SK-N-SH (cell line): ENCODE measurements around the gene TAGLN2. TPM values are rescaled to one million over a fixed set of nuclear protein-coding genes. Genes with fewer than 3 reads are reported as not detected.

ENCODE experiments used
- CTCF ChIA-PET: fragments of 300-600, 350-600 bp; formaldehyde crosslinking; extraction: SDS; loops from one replicate; lab custom pipeline; 2021; lab: Yijun Ruan, JAX
- POLR2A ChIA-PET: fragments of 350-600 bp; sonication (Branson Sonifier 250); formaldehyde crosslinking; extraction: SDS; loops from one replicate; lab custom pipeline; 2020; ENCODE audit warnings: antibody characterized with exemption, inconsistent platforms; lab: Yijun Ruan, JAX
- DNase-seq: peaks from one replicate; pipeline ENCODE4 v3.0.0; 2012
- H2AFZ ChIP-seq: fragments of 200-600 bp; sonication (generic); 2 replicates; pipeline ENCODE4 v1.8.1; 2016; ENCODE audit warnings: antibody characterized with exemption, mild to moderate bottlenecking, low read depth
- H3F3A ChIP-seq: fragments of 200-600 bp; sonication (generic); replicated peaks from 2 replicates; pipeline ENCODE3; 2016; ENCODE audit warnings: antibody characterized with exemption, mild to moderate bottlenecking; ENCODE audit not compliant: insufficient read depth
- H3K27ac ChIP-seq, 2 experiments: fragments of 200-500 bp in 1 of 2; fragments of 200-600 bp in 1 of 2; sonication (Bioruptor generic) in 1 of 2; sonication (generic), shearing (Covaris generic) in 1 of 2; 2 replicates each; pipeline versions ENCODE4 v1.5.1 to v1.6.1; 2014 to 2016; ENCODE audit warnings: low read depth in 2 of 2, inconsistent platforms in 1 of 2, low read length in 1 of 2, mild to moderate bottlenecking in 1 of 2, mixed read lengths in 1 of 2
- H3K27me3 ChIP-seq: fragments of 200-600 bp; sonication (generic), shearing (Covaris generic); 2 replicates; pipeline ENCODE4 v1.6.1; 2016; ENCODE audit warnings: mixed run types; ENCODE audit not compliant: insufficient read depth
- H3K36me3 ChIP-seq, 2 experiments: fragments of 200-500 bp in 1 of 2; fragments of 200-600 bp in 1 of 2; sonication (Bioruptor generic) in 1 of 2; sonication (generic) in 1 of 2; replicated peaks in 1 of 2; 2 replicates each; pipeline versions ENCODE3 to v1.5.1; 2014 to 2016; ENCODE audit warnings: low read length in 1 of 2, mild to moderate bottlenecking in 1 of 2; ENCODE audit not compliant: insufficient read depth in 2 of 2, control insufficient read depth in 1 of 2
- H3K4me1 ChIP-seq, 2 experiments: fragments of 200-500 bp in 1 of 2; fragments of 200-600 bp in 1 of 2; sonication (Bioruptor generic) in 1 of 2; sonication (generic), shearing (Covaris generic) in 1 of 2; 2 replicates each; pipeline versions ENCODE4 v1.5.1 to v1.6.1; 2014 to 2016; ENCODE audit warnings: low read depth in 1 of 2, low read length in 1 of 2, mixed run types in 1 of 2; ENCODE audit not compliant: insufficient read depth in 2 of 2, control insufficient read depth in 1 of 2
- H3K4me2 ChIP-seq: fragments of 200-600 bp; sonication (generic), shearing (Covaris generic); 2 replicates; pipeline ENCODE4 v1.6.1; 2017; ENCODE audit warnings: mixed run types
- H3K4me3 ChIP-seq, 2 experiments: fragments of 200-500 bp in 1 of 2; fragments of 200-600 bp in 1 of 2; sonication (Bioruptor generic) in 1 of 2; sonication (generic), shearing (Covaris generic) in 1 of 2; 2 replicates each; pipeline versions ENCODE4 v1.5.1 to v1.8.1; 2014 to 2016; ENCODE audit warnings: low read depth in 2 of 2, inconsistent platforms in 1 of 2, low read length in 1 of 2, mild to moderate bottlenecking in 1 of 2, mixed read lengths in 1 of 2, moderate library complexity in 1 of 2
- H3K79me2 ChIP-seq: fragments of 200-600 bp; sonication (generic); 2 replicates; pipeline ENCODE4 v1.8.1; 2017; ENCODE audit warnings: mild to moderate bottlenecking; ENCODE audit not compliant: insufficient read depth
- H3K9ac ChIP-seq: fragments of 200-600 bp; sonication (generic); 2 replicates; pipeline ENCODE4 v1.6.1; 2017; ENCODE audit warnings: mixed run types
- H3K9me2 ChIP-seq: fragments of 200-600 bp; sonication (generic); 2 replicates; pipeline ENCODE4 v1.6.1; 2017; ENCODE audit warnings: mixed run types
- H3K9me3 ChIP-seq: fragments of 200-600 bp; sonication (generic); 2 replicates; pipeline ENCODE4 v1.6.1; 2017; ENCODE audit warnings: mixed run types, mild to moderate bottlenecking, moderate library complexity
- H4K20me1 ChIP-seq: fragments of 200-600 bp; sonication (generic); 2 replicates; pipeline ENCODE4 v1.6.1; 2017; ENCODE audit warnings: mild to moderate bottlenecking, mixed run types; ENCODE audit not compliant: insufficient read depth
- CTCF ChIP-seq: fragments of 200-600 bp; sonication (generic); IDR thresholded peaks from 2 replicates; pipeline ENCODE4 v1.6.1; 2017; ENCODE audit warnings: antibody characterized with exemption, mild to moderate bottlenecking, moderate library complexity
- ELF1 ChIP-seq: IDR thresholded peaks from 2 replicates; pipeline ENCODE4 v1.4.0; 2012
- EP300 ChIP-seq, 2 experiments: IDR thresholded peaks; 2 replicates each; pipeline versions ENCODE4 v1.4.0 to v1.6.1; 2012; ENCODE audit warnings: borderline replicate concordance in 1 of 2, low read depth in 1 of 2, low read length in 1 of 2
- FOSL2 ChIP-seq: IDR thresholded peaks from 2 replicates; pipeline ENCODE4 v1.4.0; 2012; ENCODE audit warnings: low read depth, mild to moderate bottlenecking, moderate library complexity, borderline replicate concordance
- FOXJ3 ChIP-seq: sonication (generic); formaldehyde crosslinking; IDR thresholded peaks from 2 replicates; pipeline ENCODE4 v1.5.1; 2020; ENCODE audit warnings: mild to moderate bottlenecking, missing genetic modification reagents
- GABPA ChIP-seq: IDR thresholded peaks from 2 replicates; pipeline ENCODE4 v1.4.0; 2012; ENCODE audit warnings: low read depth, mild to moderate bottlenecking
- JUND ChIP-seq: IDR thresholded peaks from 2 replicates; pipeline ENCODE4 v1.4.0; 2012
- MEF2A ChIP-seq: IDR thresholded peaks from 2 replicates; pipeline ENCODE4 v1.4.0; 2012; ENCODE audit warnings: low read depth, borderline replicate concordance
- POLR2AphosphoS5 ChIP-seq: IDR thresholded peaks from 2 replicates; pipeline ENCODE4 v1.6.1; 2012; ENCODE audit warnings: low read depth, low read length
- RCOR1 ChIP-seq: fragments of 150-350 bp; IDR thresholded peaks from 2 replicates; pipeline ENCODE4 v1.6.1; 2017; ENCODE audit warnings: antibody characterized with exemption, low read length
- REST ChIP-seq: IDR thresholded peaks from 2 replicates; pipeline ENCODE4 v1.6.1; 2012; ENCODE audit warnings: mild to moderate bottlenecking, low read depth, low read length, moderate library complexity
- SIN3A ChIP-seq: IDR thresholded peaks from 2 replicates; pipeline ENCODE4 v1.6.1; 2012; ENCODE audit warnings: low read depth, mild to moderate bottlenecking, low read length, moderate library complexity, borderline replicate concordance
- TCF12 ChIP-seq: IDR thresholded peaks from 2 replicates; pipeline ENCODE4 v1.4.0; 2012
- TEAD4 ChIP-seq: IDR thresholded peaks from 2 replicates; pipeline ENCODE4 v1.4.0; 2012; ENCODE audit warnings: mild to moderate bottlenecking, borderline replicate concordance; ENCODE audit not compliant: insufficient read depth
- USF2 ChIP-seq: fragments of 150-350 bp; IDR thresholded peaks from 2 replicates; pipeline ENCODE4 v1.6.1; 2017; ENCODE audit warnings: antibody characterized with exemption, low read length, low read depth, borderline replicate concordance
- YY1 ChIP-seq: IDR thresholded peaks from 2 replicates; pipeline ENCODE4 v1.4.0; 2012; ENCODE audit warnings: low read depth, mild to moderate bottlenecking
- WGBS: methylation state at CpG from one replicate; pipeline ENCODE4 v1.1.6; 2017; ENCODE audit warnings: low lambda C conversion rate; 5-methylcytosine and 5-hydroxymethylcytosine counted together
- polyA plus RNA-seq, 3 experiments: library from polyadenylated mRNA; depleted of rRNA; stranded (reverse); fragments of >200 nt; gene quantifications; 2 replicates each; pipeline ENCODE4 v1.2.3, GENCODE V29; 2012
- TF ChIP-seq, protein P1 (sequence below): IDR thresholded peaks from 2 replicates; pipeline ENCODE4 v1.4.0; 2012; ENCODE audit warnings: low read depth, borderline replicate concordance

Gene TAGLN2
- polyA plus RNA-seq, 1 of the 3 experiments (the other 2 are of a cell fraction), result 646 TPM

DNA sequence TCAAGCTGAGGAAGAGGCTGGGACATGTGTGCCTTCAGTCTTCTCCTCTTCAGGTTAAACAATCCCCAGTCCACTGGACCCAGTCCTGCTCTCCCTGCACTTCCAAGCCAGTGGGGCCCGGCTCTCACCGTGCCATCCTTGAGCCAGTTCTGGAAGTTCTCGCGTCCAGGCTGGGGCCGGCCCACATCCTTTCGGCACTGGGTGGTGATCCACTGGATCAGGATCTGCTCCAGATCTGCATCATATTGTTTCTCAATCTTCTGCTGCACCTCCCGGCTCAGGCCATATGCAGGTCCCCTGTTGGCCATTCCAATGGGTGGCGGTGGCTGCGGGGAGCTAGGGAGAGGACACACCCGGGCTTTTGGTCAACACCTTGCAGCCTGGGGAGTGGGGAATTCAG, 5.1 kb downstream of the TAGLN2 start:
- H3K27ac ChIP-seq, result peak overlapping the region in 1 of 2 experiments; percentile 97; a peak in 2 of 4 replicates
- no peak overlapping the region for H3K4me3 ChIP-seq
- WGBS, result 99% methylated on average over 10 of the region's 10 CpGs
- H3K9me2 ChIP-seq, result no peaks in the 10 kb centered on the region
- H3K36me3 ChIP-seq, result peaks cover 25 to 35% of the 10 kb centered on the region in 2 experiments
- peaks cover 58% of the 10 kb centered on the region for H4K20me1 ChIP-seq
- no peak for DNase-seq
- POLR2A ChIA-PET, result no interaction called here
- peaks cover 73% of the 10 kb centered on the region for H3K79me2 ChIP-seq
- no peaks in the 10 kb centered on the region for H3K9me3 ChIP-seq
- H3K4me1 ChIP-seq, result peaks cover 41 to 54% of the 10 kb centered on the region in 2 experiments
- no peaks in the 10 kb centered on the region for H3K27me3 ChIP-seq
- H3K4me2 ChIP-seq, result no peak overlapping the region
- no peak overlapping the region for H2AFZ ChIP-seq
- H3K9ac ChIP-seq, result no peak overlapping the region
- CTCF ChIA-PET, result interaction anchor here (1.3 to 22.3 kb wide), 4 partner anchors 13 to 121 kb away, joined by 4 to 460 read pairs (median 18); no protein-coding TSS in a partner anchor
- TF ChIP-seq JUND (no peak), USF2 (no peak), MEF2A (no peak), TCF12 (no peak), RCOR1 (no peak), SIN3A (no peak), POLR2AphosphoS5 (no peak), CTCF (no peak), FOXJ3 (CRISPR knock-in tag) (no peak)
- TF ChIP-seq, protein P1, sequence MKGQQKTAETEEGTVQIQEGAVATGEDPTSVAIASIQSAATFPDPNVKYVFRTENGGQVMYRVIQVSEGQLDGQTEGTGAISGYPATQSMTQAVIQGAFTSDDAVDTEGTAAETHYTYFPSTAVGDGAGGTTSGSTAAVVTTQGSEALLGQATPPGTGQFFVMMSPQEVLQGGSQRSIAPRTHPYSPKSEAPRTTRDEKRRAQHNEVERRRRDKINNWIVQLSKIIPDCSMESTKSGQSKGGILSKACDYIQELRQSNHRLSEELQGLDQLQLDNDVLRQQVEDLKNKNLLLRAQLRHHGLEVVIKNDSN, result no peak
- peaks cover 51% of the 10 kb centered on the region for H3F3A ChIP-seq

DNA sequence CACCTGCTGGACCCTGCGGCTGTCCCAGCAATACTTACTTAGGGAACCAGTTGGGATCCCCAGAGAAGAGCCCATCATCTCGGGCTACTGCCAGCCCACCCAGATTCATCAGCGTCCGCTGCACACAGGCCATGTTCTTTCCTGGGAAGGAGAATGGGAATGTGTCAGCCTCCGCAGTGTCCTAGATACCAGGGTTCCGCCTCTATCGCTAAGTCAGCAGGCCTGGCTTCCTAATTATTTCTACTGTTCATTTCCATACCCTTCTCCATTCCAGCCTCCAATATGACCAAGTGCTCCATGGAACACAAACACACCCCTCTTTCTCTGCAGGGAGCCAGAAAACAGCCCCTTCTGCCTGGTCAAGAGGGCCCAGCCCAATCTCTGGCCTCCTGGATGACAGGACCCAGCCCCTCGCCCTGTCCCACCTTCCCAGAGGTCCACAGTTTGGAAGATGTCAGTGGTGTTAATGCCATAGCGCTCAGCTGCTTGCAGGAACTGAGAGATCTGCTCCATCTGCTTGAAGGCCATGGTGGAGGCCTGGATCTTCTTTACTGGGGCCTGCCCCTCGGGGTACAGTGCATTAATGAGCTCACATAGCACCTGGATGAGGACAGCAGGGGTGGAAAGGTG, 6.0 kb downstream of the TAGLN2 start:
- Histone ChIP-seq H3K27ac (peak overlapping the region in 1 of 2 experiments; percentile 97; a peak in 2 of 4 replicates), H3K4me3 (no peak overlapping the region), H3K27me3 (no peaks in the 10 kb centered on the region), H3F3A (peaks cover 55% of the 10 kb centered on the region), H3K9ac (no peak overlapping the region), H3K4me1 (peaks cover 41 to 56% of the 10 kb centered on the region in 2 experiments), H2AFZ (no peak overlapping the region), H3K9me2 (no peaks in the 10 kb centered on the region), H3K4me2 (no peak overlapping the region), H3K36me3 (peaks cover 25 to 35% of the 10 kb centered on the region in 2 experiments), H4K20me1 (peaks cover 58% of the 10 kb centered on the region), H3K9me3 (no peaks in the 10 kb centered on the region), H3K79me2 (peaks cover 68% of the 10 kb centered on the region)
- TF ChIP-seq GABPA, result no peak
- no peak for TF ChIP-seq SIN3A
- no peak for TF ChIP-seq TEAD4
- no peak for TF ChIP-seq RCOR1
- no peak for TF ChIP-seq EP300 (IDR thresholded peaks at IDR 0.05; ENCODE audit: borderline replicate concordance in 1 of 2, low read depth in 1 of 2, low read length in 1 of 2)
- TF ChIP-seq FOSL2, result no peak
- TF ChIP-seq YY1, result no peak
- no peak for TF ChIP-seq ELF1
- TF ChIP-seq FOXJ3 (CRISPR knock-in tag), result no peak
- no peak for TF ChIP-seq REST
- DNase-seq, result no peak
- 100% methylated on average over 4 of the region's 10 CpGs for WGBS
- POLR2A ChIA-PET, result no interaction called here
- CTCF ChIA-PET, result interaction anchor here (1.3 to 22.3 kb wide), 4 partner anchors 14 to 121 kb away, joined by 4 to 460 read pairs (median 14); no protein-coding TSS in a partner anchor
